K562 (cell line): Measurements from ENCODE around the gene SPRY4. TPM values are rescaled to one million over a fixed set of nuclear protein-coding genes. Genes with fewer than 3 reads are reported as not detected.

Experiments
- BACH1 ChIP-seq: fragments of 200-800 bp; sonication (Bioruptor generic); IDR thresholded peaks from 2 replicates; pipeline ENCODE4 v1.6.1; 2016; ENCODE audit warnings: missing genetic modification characterization, missing compliant biosample characterization
- DNMT1 ChIP-seq: fragments of 450-650 bp; IDR thresholded peaks from 2 replicates; pipeline ENCODE4 v1.6.1; 2016; ENCODE audit warnings: antibody characterized with exemption, mild to moderate bottlenecking
- EHMT2 ChIP-seq: fragments of 450-650 bp; IDR thresholded peaks from 2 replicates; pipeline ENCODE4 v1.6.1; 2018; ENCODE audit warnings: antibody characterized with exemption
- FOXK1 ChIP-seq: sonication (generic); formaldehyde crosslinking; IDR thresholded peaks from 2 replicates; pipeline ENCODE4 v1.8.0; 2022; ENCODE audit warnings: missing genetic modification reagents, mild to moderate bottlenecking, borderline replicate concordance
- MAFF ChIP-seq: IDR thresholded peaks from 2 replicates; pipeline ENCODE4 v1.6.1; 2012; ENCODE audit warnings: low read length, improper control_type of control experiment
- PPARD ChIP-seq: fragments of 250-450 bp; sonication (Bioruptor Pico); IDR thresholded peaks from 2 replicates; pipeline ENCODE4 v1.8.0; 2022; ENCODE audit warnings: inconsistent platforms, mild to moderate bottlenecking, moderate library complexity
- RFX1 ChIP-seq: fragments of 450-650 bp; IDR thresholded peaks from 2 replicates; pipeline ENCODE4 v1.6.1; 2016; ENCODE audit warnings: mild to moderate bottlenecking, moderate library complexity
- RFX7 ChIP-seq: fragments of 250-450 bp; sonication (Bioruptor Pico); IDR thresholded peaks from 2 replicates; pipeline ENCODE4 v1.5.1; 2021; ENCODE audit warnings: mild to moderate bottlenecking
- SAFB2 ChIP-seq: fragments of 200-400 bp; formaldehyde crosslinking; IDR thresholded peaks from 2 replicates; pipeline ENCODE4 v1.6.1; 2018; ENCODE audit warnings: borderline replicate concordance, low read length, low read depth, moderate library complexity; ENCODE audit not compliant: severe bottlenecking
- SRSF3 ChIP-seq: fragments of 200-400 bp; formaldehyde crosslinking; IDR thresholded peaks from 2 replicates; pipeline ENCODE4 v1.6.1; 2016; ENCODE audit warnings: mild to moderate bottlenecking, low read length, moderate library complexity; ENCODE audit not compliant: insufficient read depth
- TAF1 ChIP-seq: IDR thresholded peaks from 2 replicates; pipeline ENCODE4 v1.6.1; 2011; ENCODE audit warnings: mild to moderate bottlenecking, low read length, moderate library complexity; ENCODE audit not compliant: insufficient read depth, control insufficient read depth, severe bottlenecking; ENCODE audit errors: extremely low read depth
- TBP ChIP-seq: optimal IDR thresholded peaks from 2 replicates; pipeline ENCODE3; 2011; ENCODE audit warnings: low read depth, low read length, improper control_type of control experiment
- TRIM24 ChIP-seq, 2 experiments: fragments of 450-650 bp; IDR thresholded peaks; 2 replicates each; pipeline ENCODE4 v1.6.1; 2016
- ZNF134 ChIP-seq: fragments of 250-450 bp; sonication (Bioruptor Pico); conservative IDR thresholded peaks from 2 replicates; pipeline ENCODE4 v1.4.0; 2020
- ZNF174 ChIP-seq: fragments of 250-450 bp; sonication (Bioruptor Pico); IDR thresholded peaks from 2 replicates; pipeline ENCODE4 v1.4.0; 2020; ENCODE audit warnings: mild to moderate bottlenecking
- polyA plus RNA-seq, 8 experiments: library from polyadenylated mRNA; depleted of rRNA in 4 of 8; stranded (reverse) in 5 of 8; unstranded in 3 of 8; fragments of >200 nt; fragmentation: Nextera tagmentation in 2 of 8; fragmentation: Illumina TruSeq in 1 of 8; extraction: Ambion mirVana in 2 of 8; extraction: Trizol in 1 of 8; gene quantifications; 2 replicates each; pipeline versions ENCODE4 v1.2.1 to v1.2.3, GENCODE V29; 2011 to 2014; ENCODE audit warnings: inconsistent platforms in 1 of 8, missing spikeins in 1 of 8
- total RNA-seq, 7 experiments: library from RNA; depleted of rRNA in 6 of 7; stranded (reverse); fragments of >200 nt in 6 of 7; fragmentation: Illumina TruSeq in 2 of 7; extraction: Trizol in 2 of 7; gene quantifications; 2 replicates each; pipeline versions ENCODE4 v1.2.1 to v1.2.3, GENCODE V29; 2011 to 2021; ENCODE audit warnings: low replicate concordance in 1 of 7
- TF ChIP-seq, protein P1 (sequence below): fragments of 450-650 bp; formaldehyde crosslinking; IDR thresholded peaks from 2 replicates; pipeline ENCODE4 v1.4.0; 2022; ENCODE audit warnings: missing genetic modification characterization
- TF ChIP-seq, protein P2 (sequence below): fragments of 450-650 bp; formaldehyde crosslinking; IDR thresholded peaks from 2 replicates; pipeline ENCODE4 v1.4.0; 2022; ENCODE audit warnings: missing genetic modification characterization
- TF ChIP-seq, protein P3 (sequence below), 2 experiments: fragments of 450-650 bp in 1 of 2; sonication (generic) in 1 of 2; formaldehyde crosslinking; conservative IDR thresholded peaks; 2 replicates each; pipeline versions ENCODE4 v1.4.0 to v1.8.1; 2020 to 2022; ENCODE audit warnings: mild to moderate bottlenecking in 1 of 2, missing genetic modification reagents in 1 of 2
- TF ChIP-seq, protein P4 (sequence below): fragments of 450-650 bp; IDR thresholded peaks from 2 replicates; pipeline ENCODE4 v1.7.1; 2018; ENCODE audit warnings: mild to moderate bottlenecking, low read depth; ENCODE audit not compliant: partially characterized antibody
- TF ChIP-seq, protein P5 (sequence below): sonication (generic); formaldehyde crosslinking; IDR thresholded peaks from 2 replicates; pipeline ENCODE4 v1.8.0; 2022; ENCODE audit warnings: mild to moderate bottlenecking, missing genetic modification reagents

Gene SPRY4
- total and polyA plus RNA-seq, 9 of the 15 experiments (the other 6 are each of a cell fraction or from before 2014, with no cell fraction given): 2.6 to 24.2 (median 9.5) TPM

DNA sequence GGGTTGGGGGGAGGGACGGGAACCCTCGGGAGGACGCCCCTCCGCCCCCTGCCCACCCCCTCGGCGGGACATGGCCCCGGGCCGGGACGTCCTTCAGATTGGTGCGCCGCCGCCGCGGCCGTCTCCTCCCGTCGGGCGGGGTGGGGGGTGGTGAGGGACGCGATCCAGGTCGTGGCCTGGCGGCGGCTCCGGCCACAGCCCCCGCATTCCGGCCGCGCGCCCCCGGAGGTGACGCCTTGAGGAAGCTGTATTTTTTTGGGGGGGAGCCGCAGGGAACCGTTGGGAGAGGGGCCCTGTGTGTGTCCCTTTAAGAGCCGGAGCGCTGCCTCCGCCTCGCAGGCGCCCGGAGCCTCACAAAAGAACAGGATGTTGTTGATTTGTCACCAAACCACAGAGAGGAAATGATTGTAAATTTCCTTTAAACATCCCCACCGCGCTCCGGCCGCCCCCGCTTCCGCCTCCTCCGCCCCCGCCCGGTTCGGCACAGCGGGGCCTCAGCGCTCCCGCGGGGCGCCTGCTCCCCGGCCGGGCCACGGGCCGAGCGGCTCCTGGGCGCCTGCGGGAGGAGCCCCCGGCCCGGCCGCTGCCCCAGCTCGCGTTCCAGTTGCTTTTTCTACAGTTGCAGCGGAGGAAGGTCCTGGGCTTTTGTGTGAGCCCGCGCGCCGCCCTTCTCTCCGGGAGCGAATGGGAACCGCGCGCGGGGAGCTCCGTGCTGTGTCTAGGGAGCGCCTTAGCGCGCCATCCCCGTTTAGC, 32.1 kb upstream of the SPRY4 start (continued):
- TF ChIP-seq MAFF: no peak
- no peak for TF ChIP-seq RFX7
- TF ChIP-seq RFX1: no peak
- no peak for TF ChIP-seq FOXK1 (CRISPR knock-in tag)
- TF ChIP-seq, protein P1, sequence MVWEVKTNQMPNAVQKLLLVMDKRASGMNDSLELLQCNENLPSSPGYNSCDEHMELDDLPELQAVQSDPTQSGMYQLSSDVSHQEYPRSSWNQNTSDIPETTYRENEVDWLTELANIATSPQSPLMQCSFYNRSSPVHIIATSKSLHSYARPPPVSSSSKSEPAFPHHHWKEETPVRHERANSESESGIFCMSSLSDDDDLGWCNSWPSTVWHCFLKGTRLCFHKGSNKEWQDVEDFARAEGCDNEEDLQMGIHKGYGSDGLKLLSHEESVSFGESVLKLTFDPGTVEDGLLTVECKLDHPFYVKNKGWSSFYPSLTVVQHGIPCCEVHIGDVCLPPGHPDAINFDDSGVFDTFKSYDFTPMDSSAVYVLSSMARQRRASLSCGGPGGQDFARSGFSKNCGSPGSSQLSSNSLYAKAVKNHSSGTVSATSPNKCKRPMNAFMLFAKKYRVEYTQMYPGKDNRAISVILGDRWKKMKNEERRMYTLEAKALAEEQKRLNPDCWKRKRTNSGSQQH (CRISPR knock-in tag): no peak
- TF ChIP-seq, protein P2, sequence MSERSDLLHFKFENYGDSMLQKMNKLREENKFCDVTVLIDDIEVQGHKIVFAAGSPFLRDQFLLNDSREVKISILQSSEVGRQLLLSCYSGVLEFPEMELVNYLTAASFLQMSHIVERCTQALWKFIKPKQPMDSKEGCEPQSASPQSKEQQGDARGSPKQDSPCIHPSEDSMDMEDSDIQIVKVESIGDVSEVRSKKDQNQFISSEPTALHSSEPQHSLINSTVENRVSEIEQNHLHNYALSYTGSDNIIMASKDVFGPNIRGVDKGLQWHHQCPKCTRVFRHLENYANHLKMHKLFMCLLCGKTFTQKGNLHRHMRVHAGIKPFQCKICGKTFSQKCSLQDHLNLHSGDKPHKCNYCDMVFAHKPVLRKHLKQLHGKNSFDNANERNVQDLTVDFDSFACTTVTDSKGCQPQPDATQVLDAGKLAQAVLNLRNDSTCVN (CRISPR knock-in tag): no peak
- peak in 1 of 2 experiments; percentile 28; a peak in 1 of 4 replicates for TF ChIP-seq TRIM24 (IDR thresholded peaks at IDR 0.05)
- TF ChIP-seq, protein P3, sequence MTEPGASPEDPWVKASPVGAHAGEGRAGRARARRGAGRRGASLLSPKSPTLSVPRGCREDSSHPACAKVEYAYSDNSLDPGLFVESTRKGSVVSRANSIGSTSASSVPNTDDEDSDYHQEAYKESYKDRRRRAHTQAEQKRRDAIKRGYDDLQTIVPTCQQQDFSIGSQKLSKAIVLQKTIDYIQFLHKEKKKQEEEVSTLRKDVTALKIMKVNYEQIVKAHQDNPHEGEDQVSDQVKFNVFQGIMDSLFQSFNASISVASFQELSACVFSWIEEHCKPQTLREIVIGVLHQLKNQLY (CRISPR knock-in tag; conservative IDR thresholded peaks at IDR 0.05): no peak
- no peak for TF ChIP-seq DNMT1
- TF ChIP-seq EHMT2: no peak
- no peak for TF ChIP-seq SRSF3
- TF ChIP-seq PPARD (CRISPR knock-in tag): no peak
- no peak for TF ChIP-seq ZNF174
- TF ChIP-seq SAFB2: no peak
- peak; percentile 85 for TF ChIP-seq TAF1
- TF ChIP-seq, protein P4, sequence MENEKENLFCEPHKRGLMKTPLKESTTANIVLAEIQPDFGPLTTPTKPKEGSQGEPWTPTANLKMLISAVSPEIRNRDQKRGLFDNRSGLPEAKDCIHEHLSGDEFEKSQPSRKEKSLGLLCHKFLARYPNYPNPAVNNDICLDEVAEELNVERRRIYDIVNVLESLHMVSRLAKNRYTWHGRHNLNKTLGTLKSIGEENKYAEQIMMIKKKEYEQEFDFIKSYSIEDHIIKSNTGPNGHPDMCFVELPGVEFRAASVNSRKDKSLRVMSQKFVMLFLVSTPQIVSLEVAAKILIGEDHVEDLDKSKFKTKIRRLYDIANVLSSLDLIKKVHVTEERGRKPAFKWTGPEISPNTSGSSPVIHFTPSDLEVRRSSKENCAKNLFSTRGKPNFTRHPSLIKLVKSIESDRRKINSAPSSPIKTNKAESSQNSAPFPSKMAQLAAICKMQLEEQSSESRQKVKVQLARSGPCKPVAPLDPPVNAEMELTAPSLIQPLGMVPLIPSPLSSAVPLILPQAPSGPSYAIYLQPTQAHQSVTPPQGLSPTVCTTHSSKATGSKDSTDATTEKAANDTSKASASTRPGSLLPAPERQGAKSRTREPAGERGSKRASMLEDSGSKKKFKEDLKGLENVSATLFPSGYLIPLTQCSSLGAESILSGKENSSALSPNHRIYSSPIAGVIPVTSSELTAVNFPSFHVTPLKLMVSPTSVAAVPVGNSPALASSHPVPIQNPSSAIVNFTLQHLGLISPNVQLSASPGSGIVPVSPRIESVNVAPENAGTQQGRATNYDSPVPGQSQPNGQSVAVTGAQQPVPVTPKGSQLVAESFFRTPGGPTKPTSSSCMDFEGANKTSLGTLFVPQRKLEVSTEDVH: no peak
- TF ChIP-seq ZNF134 (CRISPR knock-in tag): no peak
- TF ChIP-seq BACH1 (tag): 0 out of 2 replicates have a peak, but pooled peaks have one; percentile 58
- TF ChIP-seq TBP: peak; percentile 54
- TF ChIP-seq, protein P5, sequence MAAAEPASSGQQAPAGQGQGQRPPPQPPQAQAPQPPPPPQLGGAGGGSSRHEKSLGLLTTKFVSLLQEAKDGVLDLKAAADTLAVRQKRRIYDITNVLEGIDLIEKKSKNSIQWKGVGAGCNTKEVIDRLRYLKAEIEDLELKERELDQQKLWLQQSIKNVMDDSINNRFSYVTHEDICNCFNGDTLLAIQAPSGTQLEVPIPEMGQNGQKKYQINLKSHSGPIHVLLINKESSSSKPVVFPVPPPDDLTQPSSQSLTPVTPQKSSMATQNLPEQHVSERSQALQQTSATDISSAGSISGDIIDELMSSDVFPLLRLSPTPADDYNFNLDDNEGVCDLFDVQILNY (CRISPR knock-in tag): no peak
